NOMO-1 (cell line): ENCODE data around the gene OPN1LW.
A peak's percentile ranks its signal among the peaks of the same experiment; 100 is the strongest.
"Not testable (repeated sequence)": the region's sequence is repeated elsewhere in the genome, so short reads cannot be mapped to it uniquely, and the experiment has no call there.

Experiments
- DNase-seq, 2 experiments: peaks; one replicate each; lab custom pipeline; 2025; ENCODE audit not compliant: unreplicated experiment in 2 of 2; lab: John Stamatoyannopoulos, UW

OPN1LW gene

GRCh38 chrX:154132366-154132765, 11.7 kb upstream of the OPN1LW start:
- DNase-seq, result no peak

- DNase-seq, result no peak
Measured at GRCh38 chrX:154135458-154136229, 8.4 kb upstream of the OPN1LW start.

- DNase-seq, result peak; percentile 25 to 40
Measured at GRCh38 chrX:154136627-154137161, 7.3 kb upstream of the OPN1LW start.

- DNase-seq, result no peak
Measured at GRCh38 chrX:154138857-154139256, 5.2 kb upstream of the OPN1LW start.

- no peak for DNase-seq
Measured at GRCh38 chrX:154140206-154140605, 3.8 kb upstream of the OPN1LW start.

- no peak for DNase-seq
Measured at GRCh38 chrX:154140742-154141141, 3.3 kb upstream of the OPN1LW start.

GRCh38 chrX:154142386-154142785, 1.7 kb upstream of the OPN1LW start:
- no peak for DNase-seq

- no peak for DNase-seq
Measured at GRCh38 chrX:154142950-154143745, 895 bp upstream of the OPN1LW start.

- DNase-seq, result not testable (repeated sequence)
Measured at GRCh38 chrX:154151030-154151429, 7.0 kb downstream of the OPN1LW start.

GRCh38 chrX:154156221-154156620, 12.2 kb downstream of the OPN1LW start:
- not testable (repeated sequence) for DNase-seq

GRCh38 chrX:154157207-154157606, 13.2 kb downstream of the OPN1LW start:
- not testable (repeated sequence) for DNase-seq

GRCh38 chrX:154159345-154159744, 15.3 kb downstream of the OPN1LW start:
- not testable (repeated sequence) for DNase-seq

GRCh38 chrX:154164902-154165301, 20.9 kb downstream of the OPN1LW start:
- DNase-seq, result not testable (repeated sequence)

GRCh38 chrX:154168384-154168783, 24.3 kb downstream of the OPN1LW start:
- DNase-seq, result not testable (repeated sequence)

GRCh38 chrX:154172535-154172943, 28.5 kb downstream of the OPN1LW start:
- not testable (repeated sequence) for DNase-seq

GRCh38 chrX:154174356-154174755, 30.3 kb downstream of the OPN1LW start:
- not testable (repeated sequence) for DNase-seq

- DNase-seq, result not testable (repeated sequence)
Measured at GRCh38 chrX:154182296-154182695, 38.3 kb downstream of the OPN1LW start, which contains the start of gene OPN1MW. TSS of gene OPN1MW (plus strand) at chrX:154182596. CDS start at chrX:154182678, 82 bp downstream.

GRCh38 chrX:154183794-154184193, 39.8 kb downstream of the OPN1LW start:
- DNase-seq, result not testable (repeated sequence)

GRCh38 chrX:154192846-154193245, 48.8 kb downstream of the OPN1LW start:
- DNase-seq, result not testable (repeated sequence)

- not testable (repeated sequence) for DNase-seq
Measured at GRCh38 chrX:154194316-154194715, 50.3 kb downstream of the OPN1LW start.

- not testable (repeated sequence) for DNase-seq
Measured at GRCh38 chrX:154196466-154196865, 52.4 kb downstream of the OPN1LW start.
